GM12875 (cell line): ENCODE results near the gene DLL4.

Experiments
- H3K4me3 ChIP-seq: one replicate; pipeline ENCODE4 v1.5.1; 2011; ENCODE audit warnings: low read depth, low read length, control low read depth
- CTCF ChIP-seq: IDR thresholded peaks from 2 replicates; pipeline ENCODE4 v1.5.1; 2011; ENCODE audit warnings: low read depth, mild to moderate bottlenecking, control low read depth, inconsistent platforms, low read length, moderate library complexity, borderline replicate concordance; ENCODE audit not compliant: insufficient read depth

The DLL4 gene

GRCh38 chr15:40934457-40934856 is 5.3 kb downstream of the DLL4 start:
- TF ChIP-seq CTCF: no peak
- H3K4me3 ChIP-seq: no peak overlapping the region

GRCh38 chr15:40936234-40936708 is 7.1 kb downstream of the DLL4 start:
- H3K4me3 ChIP-seq: no peak overlapping the region

GRCh38 chr15:40936709-40937666 is 7.8 kb downstream of the DLL4 start:
- no peak overlapping the region for H3K4me3 ChIP-seq
- peak; percentile 41; the same call in 1 of the 2 replicates for TF ChIP-seq CTCF

More at GRCh38 chr15:40936234-40936708, 7.1 kb downstream of the DLL4 start:
- TF ChIP-seq CTCF: no peak

- no peak overlapping the region for H3K4me3 ChIP-seq
- TF ChIP-seq CTCF: no peak
Measured at GRCh38 chr15:40937762-40938535, 8.8 kb downstream of the DLL4 start.

GRCh38 chr15:40938536-40938870 is 9.4 kb downstream of the DLL4 start:
- TF ChIP-seq CTCF: no peak
- H3K4me3 ChIP-seq: no peak overlapping the region

GRCh38 chr15:40940296-40940801 is 11.2 kb downstream of the DLL4 start:
- H3K4me3 ChIP-seq: peak overlapping the region; percentile 17
- no peak for TF ChIP-seq CTCF

GRCh38 chr15:40941068-40941527 is 12.0 kb downstream of the DLL4 start:
- TF ChIP-seq CTCF: no peak
- peak overlapping the region; percentile 59 for H3K4me3 ChIP-seq
